GM12873 (cell line): ENCODE data around the gene C5AR1.

Source experiments
- CTCF ChIP-seq: IDR thresholded peaks from 2 replicates; pipeline ENCODE4 v1.5.1; 2012; ENCODE audit warnings: low read depth, mild to moderate bottlenecking, moderate library complexity, low read length, control low read depth; ENCODE audit not compliant: insufficient read depth; ENCODE audit errors: missing control alignments

C5AR1 gene

GRCh38 chr19:47324502-47324901 is 14.8 kb downstream of the C5AR1 start:
- TF ChIP-seq CTCF = no peak

GRCh38 chr19:47330466-47330869 is 20.8 kb downstream of the C5AR1 start:
- no peak for TF ChIP-seq CTCF

- no peak for TF ChIP-seq CTCF
These were observed 21.8 kb downstream of the C5AR1 start for GRCh38 chr19:47331490-47331889.

- TF ChIP-seq CTCF = no peak
These were observed 22.4 kb downstream of the C5AR1 start, which contains the start of gene C5AR2 for GRCh38 chr19:47331931-47332547. Gene C5AR2, plus strand, starts transcription at chr19:47332175. Its CDS starts 8,625 bp downstream, at chr19:47340800.

- no peak for TF ChIP-seq CTCF
These were observed 29.7 kb downstream of the C5AR1 start for GRCh38 chr19:47339196-47339880.

GRCh38 chr19:47340477-47341208 is 31.0 kb downstream of the C5AR1 start:
- no peak for TF ChIP-seq CTCF

GRCh38 chr19:47341734-47342133 is 32.1 kb downstream of the C5AR1 start:
- no peak for TF ChIP-seq CTCF
